D721Med (cell line): ENCODE results near the gene CCT5.
"Not testable (repeated sequence)": the region's sequence is repeated elsewhere in the genome, so short reads cannot be mapped to it uniquely, and the experiment has no call there.

Source experiments
- DNase-seq: peaks from one replicate; pipeline ENCODE4 v3.0.0; 2011; ENCODE audit warnings: low spot score; ENCODE audit not compliant: insufficient read length
- FAIRE-seq: peaks from 2 replicates; lab custom pipeline; 2011; peaks lifted over from hg19 to GRCh38; lab: Jason Lieb, UNC
- TF ChIP-seq, protein P1 (sequence below): IDR thresholded peaks from 2 replicates; pipeline ENCODE4 v1.5.1; 2012; ENCODE audit warnings: mild to moderate bottlenecking, control low read depth; ENCODE audit not compliant: insufficient read depth; ENCODE audit errors: missing control alignments

CCT5 gene

DNA sequence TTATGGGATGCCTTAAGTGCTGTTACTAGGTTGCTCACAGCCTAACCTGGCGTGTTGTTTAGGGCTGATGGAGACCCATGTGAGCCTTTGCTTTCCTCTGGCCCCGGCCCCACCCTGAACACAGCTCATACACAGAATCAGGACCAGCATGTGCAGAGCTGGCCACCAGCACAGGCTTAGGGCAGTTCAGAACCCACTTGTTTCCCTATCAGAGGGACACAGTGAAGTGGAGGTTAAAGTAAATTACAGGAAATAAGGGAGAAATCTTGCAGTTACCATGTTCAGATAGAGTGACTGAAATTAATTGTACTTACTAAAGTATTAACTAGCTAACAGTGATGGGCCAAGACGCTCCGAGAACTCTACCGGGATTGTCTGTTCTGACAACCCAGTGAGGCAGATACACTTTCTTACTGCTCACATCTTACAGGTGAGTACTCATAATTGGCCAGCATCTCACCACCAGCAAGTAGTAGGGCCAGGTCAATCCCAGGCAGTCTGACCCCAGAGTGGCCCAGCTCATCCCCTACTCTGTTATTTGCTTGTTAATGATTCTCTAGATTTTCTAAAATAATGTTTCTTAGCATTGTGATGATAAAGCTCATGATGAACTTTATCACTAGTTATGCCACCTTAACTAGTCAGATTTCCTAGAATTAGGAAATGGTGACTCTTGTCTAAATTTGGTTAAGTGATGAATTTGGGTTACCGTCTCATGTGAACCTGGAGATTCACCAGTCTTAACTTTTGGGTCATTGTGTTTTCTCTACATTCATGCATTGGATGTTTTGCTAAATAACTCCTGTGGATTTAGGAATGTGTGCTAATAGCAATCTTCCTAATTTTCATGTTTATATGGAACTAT, 15.4 kb downstream of the CCT5 start:
- DNase-seq = no peak
- FAIRE-seq = no peak
- TF ChIP-seq, protein P1, sequence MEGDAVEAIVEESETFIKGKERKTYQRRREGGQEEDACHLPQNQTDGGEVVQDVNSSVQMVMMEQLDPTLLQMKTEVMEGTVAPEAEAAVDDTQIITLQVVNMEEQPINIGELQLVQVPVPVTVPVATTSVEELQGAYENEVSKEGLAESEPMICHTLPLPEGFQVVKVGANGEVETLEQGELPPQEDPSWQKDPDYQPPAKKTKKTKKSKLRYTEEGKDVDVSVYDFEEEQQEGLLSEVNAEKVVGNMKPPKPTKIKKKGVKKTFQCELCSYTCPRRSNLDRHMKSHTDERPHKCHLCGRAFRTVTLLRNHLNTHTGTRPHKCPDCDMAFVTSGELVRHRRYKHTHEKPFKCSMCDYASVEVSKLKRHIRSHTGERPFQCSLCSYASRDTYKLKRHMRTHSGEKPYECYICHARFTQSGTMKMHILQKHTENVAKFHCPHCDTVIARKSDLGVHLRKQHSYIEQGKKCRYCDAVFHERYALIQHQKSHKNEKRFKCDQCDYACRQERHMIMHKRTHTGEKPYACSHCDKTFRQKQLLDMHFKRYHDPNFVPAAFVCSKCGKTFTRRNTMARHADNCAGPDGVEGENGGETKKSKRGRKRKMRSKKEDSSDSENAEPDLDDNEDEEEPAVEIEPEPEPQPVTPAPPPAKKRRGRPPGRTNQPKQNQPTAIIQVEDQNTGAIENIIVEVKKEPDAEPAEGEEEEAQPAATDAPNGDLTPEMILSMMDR = no peak

DNA sequence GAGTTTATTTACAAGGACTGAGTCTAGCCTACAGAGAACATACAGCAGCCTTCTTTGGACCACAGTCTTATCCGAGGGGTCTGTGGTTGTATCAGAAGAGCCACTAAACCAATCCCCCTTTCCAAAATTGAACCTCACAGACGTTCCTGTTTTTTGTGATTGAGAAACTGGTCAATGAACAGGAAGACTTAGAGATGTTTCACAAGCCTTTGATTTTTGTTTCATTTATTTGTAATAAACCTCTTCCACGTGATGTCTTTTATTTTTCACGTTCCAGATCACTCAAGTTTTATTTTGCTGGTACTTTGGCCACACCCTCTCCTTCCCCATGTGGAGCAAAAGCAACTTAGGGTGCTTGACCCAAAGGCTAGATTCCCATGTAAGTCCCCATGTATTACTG, 16.1 kb downstream of the CCT5 start:
- FAIRE-seq = no peak
- TF ChIP-seq, protein P1 = no peak
- no peak for DNase-seq

- FAIRE-seq (no peak), DNase-seq (no peak)
- TF ChIP-seq, protein P1 = no peak
Measured at GRCh38 chr5:10266839-10267238, 16.8 kb downstream of the CCT5 start.

DNA sequence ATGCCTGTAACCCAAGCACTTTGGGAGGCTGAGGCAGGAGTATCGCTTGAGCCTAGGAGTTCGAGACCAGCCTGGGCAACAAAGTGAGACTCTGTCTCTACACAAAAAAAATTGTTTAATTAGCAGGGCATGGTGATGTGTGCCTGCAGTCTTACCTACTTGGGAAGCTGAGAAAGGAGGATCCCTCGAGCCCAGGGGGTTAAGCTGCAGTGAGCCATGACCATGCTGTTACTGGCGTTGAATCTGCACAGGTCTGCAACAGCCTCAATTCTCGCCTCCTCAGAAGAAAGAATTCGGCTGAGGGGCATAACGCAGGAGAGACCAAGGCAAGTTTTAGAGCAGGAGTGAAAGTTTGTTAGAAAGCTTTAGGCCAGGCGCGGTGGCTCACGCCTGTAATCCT, 18.0 kb downstream of the CCT5 start:
- FAIRE-seq (no peak), DNase-seq (no peak)
- TF ChIP-seq, protein P1 = no peak

DNA sequence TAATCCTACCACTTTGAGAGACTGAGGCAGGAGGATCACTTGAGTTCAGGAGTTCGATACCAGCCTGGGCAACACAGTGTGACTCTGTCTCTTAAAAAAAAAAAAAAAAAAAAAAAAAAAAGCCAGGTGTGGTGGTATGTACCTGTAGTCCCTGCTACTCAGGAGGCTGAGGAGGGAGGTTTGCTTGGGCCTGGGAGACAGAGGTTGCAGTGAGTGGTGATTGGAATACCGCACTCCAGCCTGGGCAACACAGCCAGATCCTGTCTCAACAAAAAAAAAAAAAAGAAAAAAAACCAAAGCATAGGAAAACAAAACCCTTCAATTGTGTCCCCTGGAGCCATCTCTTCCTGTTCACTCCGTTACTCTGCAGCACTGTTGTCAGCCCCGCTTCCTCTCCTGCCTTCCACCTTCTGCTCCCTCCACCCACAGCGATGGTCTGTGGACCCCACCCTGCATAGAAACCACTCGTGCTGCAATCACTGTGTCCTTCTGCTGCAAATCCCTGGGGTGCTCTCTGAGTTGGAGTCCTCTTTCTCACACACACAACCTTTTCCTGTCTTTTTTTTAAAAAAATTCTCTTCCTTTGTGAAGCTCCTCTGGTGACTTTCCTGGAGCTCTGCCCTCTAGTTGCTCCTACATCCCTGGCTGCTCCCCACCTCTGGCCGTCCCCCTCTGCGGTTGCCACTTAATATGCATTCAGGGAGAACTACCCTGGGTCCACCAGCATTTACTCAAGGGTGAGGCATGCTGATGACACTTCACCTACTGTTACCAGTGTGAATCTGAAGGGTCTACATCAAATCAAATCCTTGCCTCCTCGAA, 22.2 kb downstream of the CCT5 start:
- TF ChIP-seq, protein P1 = no peak
- no peak for FAIRE-seq
- DNase-seq = no peak

DNA sequence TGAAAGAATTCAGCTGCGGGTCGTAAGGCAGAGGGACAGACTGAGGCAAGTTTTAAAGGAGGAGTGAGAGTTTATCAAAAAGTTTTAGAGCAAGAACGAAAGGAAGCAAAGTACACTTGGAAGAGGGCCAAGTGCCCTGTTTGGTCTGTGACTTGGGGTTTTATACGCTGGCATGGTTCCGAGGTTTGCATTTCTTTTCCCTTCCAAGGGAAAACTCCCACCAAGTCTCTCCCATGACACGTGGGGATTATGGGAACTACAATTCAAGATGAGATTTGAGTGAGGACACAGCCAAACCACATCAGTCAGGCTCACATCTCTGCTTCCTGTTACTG, 22.8 kb downstream of the CCT5 start:
- not testable (repeated sequence) for FAIRE-seq

GRCh38 chr5:10275460-10275859, 25.4 kb downstream of the CCT5 start:
- FAIRE-seq = no peak

More for the DNA sequence above, 22.8 kb downstream of the CCT5 start:
- DNase-seq = not testable (repeated sequence)

More at GRCh38 chr5:10275460-10275859, 25.4 kb downstream of the CCT5 start:
- TF ChIP-seq, protein P1 = no peak
- DNase-seq = no peak
